Astrocyte (in vitro differentiated cells and primary cell): Measurements from ENCODE around the gene PSME3. TPM values are rescaled to one million over a fixed set of nuclear protein-coding genes. Genes with fewer than 3 reads are reported as not detected.
"Not testable (repeated sequence)": the region's sequence is repeated elsewhere in the genome, so short reads cannot be mapped to it uniquely, and the experiment has no call there.

Experiments used
- DNase-seq: peaks from one replicate; pipeline ENCODE4 v3.0.0-alpha.2; 2010; ENCODE audit warnings: low read depth
- FAIRE-seq: peaks from 2 replicates; lab custom pipeline; 2011; peaks lifted over from hg19 to GRCh38; lab: Jason Lieb, UNC
- H2AFZ ChIP-seq: 2 replicates; pipeline ENCODE4 v1.6.0; 2012; ENCODE audit warnings: low read depth, low read length, inconsistent platforms
- H3K27ac ChIP-seq: 2 replicates; pipeline ENCODE4 v1.5.1; 2011; ENCODE audit warnings: low read depth, low read length, inconsistent platforms
- H3K27me3 ChIP-seq: 2 replicates; pipeline ENCODE4 v1.6.0; 2011; ENCODE audit warnings: low read length, inconsistent platforms; ENCODE audit not compliant: insufficient read depth
- H3K36me3 ChIP-seq: 2 replicates; pipeline ENCODE4 v1.5.1; 2011; ENCODE audit warnings: low read length, inconsistent platforms; ENCODE audit not compliant: insufficient read depth
- H3K4me1 ChIP-seq: 2 replicates; pipeline ENCODE4 v1.5.1; 2011; ENCODE audit warnings: low read length, inconsistent platforms; ENCODE audit not compliant: insufficient read depth
- H3K4me2 ChIP-seq: 2 replicates; pipeline ENCODE4 v1.6.0; 2012; ENCODE audit warnings: low read length, inconsistent platforms
- H3K4me3 ChIP-seq: 2 replicates; pipeline ENCODE4 v1.5.1; 2011; ENCODE audit warnings: low read depth, mild to moderate bottlenecking, low read length, inconsistent platforms; ENCODE audit not compliant: insufficient read depth
- H3K79me2 ChIP-seq: 2 replicates; pipeline ENCODE4 v1.6.0; 2012; ENCODE audit warnings: mild to moderate bottlenecking, low read length, inconsistent platforms; ENCODE audit not compliant: insufficient read depth
- H3K9ac ChIP-seq: 2 replicates; pipeline ENCODE4 v1.6.0; 2012; ENCODE audit warnings: mild to moderate bottlenecking, low read length, inconsistent platforms
- H3K9me3 ChIP-seq: 2 replicates; pipeline ENCODE4 v1.5.1; 2012; ENCODE audit warnings: low read depth, mild to moderate bottlenecking, low read length, inconsistent platforms; ENCODE audit not compliant: insufficient read depth
- H4K20me1 ChIP-seq: 2 replicates; pipeline ENCODE4 v1.6.0; 2012; ENCODE audit warnings: low read length, inconsistent platforms; ENCODE audit not compliant: insufficient read depth
- H3K27ac Mint-ChIP-seq: one replicate; pipeline ENCODE4 v1.8.0; 2021; ENCODE audit warnings: mild to moderate bottlenecking, mixed read lengths; ENCODE audit not compliant: unreplicated experiment
- H3K27me3 Mint-ChIP-seq: one replicate; pipeline ENCODE4 v1.8.0; 2021; ENCODE audit warnings: low read depth, mixed read lengths; ENCODE audit not compliant: unreplicated experiment
- H3K36me3 Mint-ChIP-seq: one replicate; pipeline ENCODE4 v1.8.0; 2021; ENCODE audit warnings: low read depth, mixed read lengths; ENCODE audit not compliant: unreplicated experiment
- H3K4me1 Mint-ChIP-seq: one replicate; pipeline ENCODE4 v1.8.0; 2021; ENCODE audit warnings: low read depth, mixed read lengths; ENCODE audit not compliant: unreplicated experiment
- H3K4me3 Mint-ChIP-seq: one replicate; pipeline ENCODE4 v1.8.0; 2021; ENCODE audit warnings: mild to moderate bottlenecking, moderate library complexity, mixed read lengths; ENCODE audit not compliant: unreplicated experiment
- H3K9me3 Mint-ChIP-seq: one replicate; pipeline ENCODE4 v1.8.0; 2021; ENCODE audit warnings: mild to moderate bottlenecking, mixed read lengths; ENCODE audit not compliant: unreplicated experiment
- EZH2 ChIP-seq: IDR thresholded peaks from 2 replicates; pipeline ENCODE4 v1.6.1; 2012; ENCODE audit warnings: mild to moderate bottlenecking, low read length, inconsistent platforms; ENCODE audit not compliant: insufficient read depth
- total RNA-seq: library from RNA; stranded (reverse); gene quantifications from 2 replicates; pipeline ENCODE4 v1.2.1, GENCODE V29; 2021
- TF ChIP-seq, protein P1 (sequence below): IDR thresholded peaks from 2 replicates; pipeline ENCODE4 v1.5.1; 2011; ENCODE audit warnings: low read depth, mild to moderate bottlenecking, inconsistent platforms, low read length, moderate library complexity; ENCODE audit not compliant: insufficient read depth

PSME3 gene
- total RNA-seq, 1 donor from 2014 or later: 152 TPM

DNA sequence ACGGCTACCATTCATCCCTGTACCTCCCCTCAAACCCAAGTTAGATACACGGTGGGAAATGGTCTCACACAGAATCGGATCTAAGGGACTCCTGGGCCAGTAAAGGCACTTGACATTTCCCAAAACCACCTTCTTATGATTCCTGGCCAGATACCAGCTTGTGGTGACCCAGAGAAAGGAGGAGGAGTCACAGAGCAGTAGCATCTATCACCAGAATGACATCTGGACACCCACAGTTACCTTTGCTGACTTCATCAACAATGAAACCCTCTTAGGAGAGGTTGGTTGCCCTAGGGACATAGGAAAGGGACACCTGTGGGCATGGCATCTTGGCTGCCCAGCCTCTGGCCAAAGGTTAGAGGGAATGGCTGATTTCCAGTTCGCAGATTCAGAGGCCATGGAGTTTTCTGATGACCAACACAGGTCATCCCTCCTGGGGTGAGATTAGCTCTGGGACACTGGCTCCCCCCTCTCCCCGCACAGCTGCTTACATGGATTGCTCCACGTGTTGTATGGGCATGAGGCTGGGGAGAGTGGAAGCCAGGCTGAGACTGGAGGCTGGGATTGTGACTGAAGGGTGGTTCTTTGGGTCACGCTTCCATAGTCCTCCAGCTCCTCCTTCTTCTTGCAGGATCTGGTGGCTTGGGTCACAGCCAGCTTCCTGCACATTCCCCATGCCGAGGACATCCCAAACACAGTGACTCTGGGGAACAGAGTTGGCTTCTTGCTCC lies 16.4 kb downstream of the PSME3 start:
- Mint-ChIP-seq H3K4me3 (no peak overlapping the region), H3K9me3 (no peaks in the 10 kb centered on the region), H3K27me3 (peaks cover 16% of the 10 kb centered on the region), H3K27ac (no peak overlapping the region), H3K36me3 (peaks cover 12% of the 10 kb centered on the region), H3K4me1 (peaks cover 7% of the 10 kb centered on the region)
- no peak overlapping the region for H2AFZ ChIP-seq
- DNase-seq (no peak), FAIRE-seq (no peak)
- no peak overlapping the region for H3K4me3 ChIP-seq
- no peaks in the 10 kb centered on the region for H3K79me2 ChIP-seq
- H4K20me1 ChIP-seq: peaks cover 22% of the 10 kb centered on the region
- peaks cover 6% of the 10 kb centered on the region for H3K36me3 ChIP-seq
- H3K27ac ChIP-seq: no peak overlapping the region
- peaks cover 5% of the 10 kb centered on the region for H3K27me3 ChIP-seq
- no peaks in the 10 kb centered on the region for H3K9me3 ChIP-seq
- peaks cover 4% of the 10 kb centered on the region for H3K4me1 ChIP-seq
- H3K9ac ChIP-seq: no peak overlapping the region
- H3K4me2 ChIP-seq: no peak overlapping the region
- TF ChIP-seq, protein P1, sequence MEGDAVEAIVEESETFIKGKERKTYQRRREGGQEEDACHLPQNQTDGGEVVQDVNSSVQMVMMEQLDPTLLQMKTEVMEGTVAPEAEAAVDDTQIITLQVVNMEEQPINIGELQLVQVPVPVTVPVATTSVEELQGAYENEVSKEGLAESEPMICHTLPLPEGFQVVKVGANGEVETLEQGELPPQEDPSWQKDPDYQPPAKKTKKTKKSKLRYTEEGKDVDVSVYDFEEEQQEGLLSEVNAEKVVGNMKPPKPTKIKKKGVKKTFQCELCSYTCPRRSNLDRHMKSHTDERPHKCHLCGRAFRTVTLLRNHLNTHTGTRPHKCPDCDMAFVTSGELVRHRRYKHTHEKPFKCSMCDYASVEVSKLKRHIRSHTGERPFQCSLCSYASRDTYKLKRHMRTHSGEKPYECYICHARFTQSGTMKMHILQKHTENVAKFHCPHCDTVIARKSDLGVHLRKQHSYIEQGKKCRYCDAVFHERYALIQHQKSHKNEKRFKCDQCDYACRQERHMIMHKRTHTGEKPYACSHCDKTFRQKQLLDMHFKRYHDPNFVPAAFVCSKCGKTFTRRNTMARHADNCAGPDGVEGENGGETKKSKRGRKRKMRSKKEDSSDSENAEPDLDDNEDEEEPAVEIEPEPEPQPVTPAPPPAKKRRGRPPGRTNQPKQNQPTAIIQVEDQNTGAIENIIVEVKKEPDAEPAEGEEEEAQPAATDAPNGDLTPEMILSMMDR: no peak
- TF ChIP-seq EZH2: no peak

DNA sequence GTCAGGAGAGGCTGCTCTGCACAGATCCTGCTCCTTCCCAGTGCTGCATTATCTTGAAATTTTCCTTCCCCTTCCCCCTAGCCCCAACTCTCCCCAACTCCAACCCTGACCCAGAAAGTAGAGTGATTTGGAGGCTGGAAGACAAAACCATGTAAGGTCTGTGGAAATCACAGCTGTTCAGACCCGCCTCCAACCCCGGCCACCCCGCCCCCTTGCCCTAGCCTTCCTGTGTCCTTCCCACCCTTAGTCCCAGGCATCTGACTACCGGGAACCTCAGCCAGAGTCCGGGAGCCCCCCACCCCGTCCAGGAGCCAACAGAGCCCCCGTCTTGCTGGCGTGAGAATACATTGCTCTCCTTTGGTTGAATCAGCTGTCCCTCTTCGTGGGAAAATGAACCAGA lies 17.8 kb downstream of the PSME3 start, which contains the start of gene AOC3:
Gene AOC3 (plus strand): TSS at position 246 of the 400 bp plus-strand sequence. CDS start 145 bp downstream, at position 391.
- Histone ChIP-seq H3K36me3 (no peaks in the 10 kb centered on the region), H3K4me2 (no peak within 1 kb of the TSS), H3K9ac (no peak within 1 kb of the TSS), H3K4me3 (no peak within 1 kb of the TSS), H2AFZ (no peak within 1 kb of the TSS), H3K4me1 (no peaks in the 10 kb centered on the region), H3K27me3 (peaks cover 5% of the 10 kb centered on the region), H4K20me1 (peaks cover 10% of the 10 kb centered on the region), H3K27ac (no peak within 1 kb of the TSS), H3K9me3 (no peaks in the 10 kb centered on the region), H3K79me2 (no peaks in the 10 kb centered on the region)
- FAIRE-seq (no peak), DNase-seq (no peak)
- TF ChIP-seq, protein P1: no peak
- no peak for TF ChIP-seq EZH2
- Mint-ChIP-seq H3K27me3 (peaks cover 18% of the 10 kb centered on the region), H3K27ac (no peak within 1 kb of the TSS), H3K36me3 (peaks cover 12% of the 10 kb centered on the region), H3K4me1 (peaks cover 6% of the 10 kb centered on the region), H3K9me3 (no peaks in the 10 kb centered on the region), H3K4me3 (peak within 1 kb of the TSS; percentile 50)

DNA sequence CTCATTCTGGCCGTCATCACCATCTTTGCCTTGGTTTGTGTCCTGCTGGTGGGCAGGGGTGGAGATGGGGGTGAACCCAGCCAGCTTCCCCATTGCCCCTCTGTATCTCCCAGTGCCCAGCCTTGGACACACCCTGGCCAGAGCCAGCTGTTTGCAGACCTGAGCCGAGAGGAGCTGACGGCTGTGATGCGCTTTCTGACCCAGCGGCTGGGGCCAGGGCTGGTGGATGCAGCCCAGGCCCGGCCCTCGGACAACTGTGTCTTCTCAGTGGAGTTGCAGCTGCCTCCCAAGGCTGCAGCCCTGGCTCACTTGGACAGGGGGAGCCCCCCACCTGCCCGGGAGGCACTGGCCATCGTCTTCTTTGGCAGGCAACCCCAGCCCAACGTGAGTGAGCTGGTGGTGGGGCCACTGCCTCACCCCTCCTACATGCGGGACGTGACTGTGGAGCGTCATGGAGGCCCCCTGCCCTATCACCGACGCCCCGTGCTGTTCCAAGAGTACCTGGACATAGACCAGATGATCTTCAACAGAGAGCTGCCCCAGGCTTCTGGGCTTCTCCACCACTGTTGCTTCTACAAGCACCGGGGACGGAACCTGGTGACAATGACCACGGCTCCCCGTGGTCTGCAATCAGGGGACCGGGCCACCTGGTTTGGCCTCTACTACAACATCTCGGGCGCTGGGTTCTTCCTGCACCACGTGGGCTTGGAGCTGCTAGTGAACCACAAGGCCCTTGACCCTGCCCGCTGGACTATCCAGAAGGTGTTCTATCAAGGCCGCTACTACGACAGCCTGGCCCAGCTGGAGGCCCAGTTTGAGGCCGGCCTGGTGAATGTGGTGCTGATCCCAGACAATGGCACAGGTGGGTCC lies 18.4 kb downstream of the PSME3 start:
- H3K27me3 Mint-ChIP-seq: peaks cover 18% of the 10 kb centered on the region
- H3K36me3 Mint-ChIP-seq: peaks cover 12% of the 10 kb centered on the region
- not testable (repeated sequence) for H3K79me2 ChIP-seq, H3K36me3 ChIP-seq, H3K4me1 Mint-ChIP-seq, H3K9me3 Mint-ChIP-seq, H2AFZ ChIP-seq, FAIRE-seq, H3K27me3 ChIP-seq, H3K4me3 ChIP-seq, H3K4me2 ChIP-seq, H3K4me1 ChIP-seq, H3K9me3 ChIP-seq, H3K27ac ChIP-seq, DNase-seq, H4K20me1 ChIP-seq, H3K27ac Mint-ChIP-seq, H3K4me3 Mint-ChIP-seq, H3K9ac ChIP-seq
